Astrocyte of the spinal cord (primary cell): ENCODE measurements around the gene RNF34.
"Not testable (repeated sequence)": the region's sequence is repeated elsewhere in the genome, so short reads cannot be mapped to it uniquely, and the experiment has no call there.

Experiments used
- DNase-seq: peaks from one replicate; pipeline ENCODE4 v3.0.0; 2011; ENCODE audit warnings: low read depth, low spot score
- H3K4me3 ChIP-seq: 2 replicates; pipeline ENCODE4 v1.5.1; 2011; ENCODE audit warnings: low read depth, mild to moderate bottlenecking, low read length, moderate library complexity
- in situ Hi-C: cut with HindIII; loops from 2 replicates; pipeline ENCODE4 v1.10.0; 2017; ENCODE audit warnings: low sequenced_read_pairs
- TF ChIP-seq, protein P1 (sequence below): IDR thresholded peaks from 2 replicates; pipeline ENCODE4 v1.5.1; 2012; ENCODE audit warnings: low read depth, mild to moderate bottlenecking, low read length, inconsistent platforms

Gene RNF34

DNA sequence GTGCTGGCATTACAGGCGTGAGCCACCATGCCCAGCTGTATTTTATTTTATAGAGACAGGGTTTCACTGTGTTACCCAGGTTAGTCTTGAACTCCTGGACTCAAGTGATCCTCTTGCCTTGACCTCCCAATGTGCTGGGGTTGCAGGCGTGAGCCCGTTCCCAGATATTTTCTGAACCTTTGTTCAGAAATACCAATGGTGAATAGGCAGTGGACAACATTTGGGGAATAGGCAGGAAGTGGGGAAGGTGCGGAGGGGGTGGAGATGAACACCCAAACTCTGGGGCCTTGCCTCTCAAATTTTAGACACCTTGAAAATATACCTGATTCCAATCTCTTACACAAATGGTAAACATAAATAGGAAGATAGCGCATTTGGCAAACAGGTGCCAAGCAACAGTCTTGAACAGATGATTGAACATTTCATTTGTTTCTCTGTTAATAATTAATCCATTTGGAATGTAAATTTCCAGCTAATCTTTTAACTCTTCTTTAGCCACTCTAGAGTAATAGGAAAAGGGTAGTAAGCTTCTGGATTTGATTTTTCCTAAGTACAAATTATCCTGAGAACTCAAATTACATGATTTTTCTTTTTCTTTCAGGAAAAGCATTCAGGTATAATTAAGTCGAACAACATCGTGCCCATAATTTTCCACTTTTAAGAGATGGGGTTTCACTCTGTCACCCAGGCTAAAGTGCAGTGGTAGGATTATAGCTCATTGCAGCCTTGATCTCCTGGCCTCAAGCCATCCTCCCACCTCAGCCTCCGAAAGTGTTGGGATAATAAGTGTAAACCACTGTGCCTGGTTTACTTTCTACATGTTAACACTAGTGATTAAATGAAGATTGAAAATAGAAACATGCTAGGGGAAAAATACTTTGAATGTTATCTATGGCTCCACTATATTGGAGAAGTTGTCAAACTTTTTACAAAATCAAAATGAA, 22.9 kb upstream of the RNF34 start:
- no peak for DNase-seq
- in situ Hi-C loops = no loop called here
- TF ChIP-seq, protein P1, sequence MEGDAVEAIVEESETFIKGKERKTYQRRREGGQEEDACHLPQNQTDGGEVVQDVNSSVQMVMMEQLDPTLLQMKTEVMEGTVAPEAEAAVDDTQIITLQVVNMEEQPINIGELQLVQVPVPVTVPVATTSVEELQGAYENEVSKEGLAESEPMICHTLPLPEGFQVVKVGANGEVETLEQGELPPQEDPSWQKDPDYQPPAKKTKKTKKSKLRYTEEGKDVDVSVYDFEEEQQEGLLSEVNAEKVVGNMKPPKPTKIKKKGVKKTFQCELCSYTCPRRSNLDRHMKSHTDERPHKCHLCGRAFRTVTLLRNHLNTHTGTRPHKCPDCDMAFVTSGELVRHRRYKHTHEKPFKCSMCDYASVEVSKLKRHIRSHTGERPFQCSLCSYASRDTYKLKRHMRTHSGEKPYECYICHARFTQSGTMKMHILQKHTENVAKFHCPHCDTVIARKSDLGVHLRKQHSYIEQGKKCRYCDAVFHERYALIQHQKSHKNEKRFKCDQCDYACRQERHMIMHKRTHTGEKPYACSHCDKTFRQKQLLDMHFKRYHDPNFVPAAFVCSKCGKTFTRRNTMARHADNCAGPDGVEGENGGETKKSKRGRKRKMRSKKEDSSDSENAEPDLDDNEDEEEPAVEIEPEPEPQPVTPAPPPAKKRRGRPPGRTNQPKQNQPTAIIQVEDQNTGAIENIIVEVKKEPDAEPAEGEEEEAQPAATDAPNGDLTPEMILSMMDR = no peak
- H3K4me3 ChIP-seq = no peak overlapping the region

DNA sequence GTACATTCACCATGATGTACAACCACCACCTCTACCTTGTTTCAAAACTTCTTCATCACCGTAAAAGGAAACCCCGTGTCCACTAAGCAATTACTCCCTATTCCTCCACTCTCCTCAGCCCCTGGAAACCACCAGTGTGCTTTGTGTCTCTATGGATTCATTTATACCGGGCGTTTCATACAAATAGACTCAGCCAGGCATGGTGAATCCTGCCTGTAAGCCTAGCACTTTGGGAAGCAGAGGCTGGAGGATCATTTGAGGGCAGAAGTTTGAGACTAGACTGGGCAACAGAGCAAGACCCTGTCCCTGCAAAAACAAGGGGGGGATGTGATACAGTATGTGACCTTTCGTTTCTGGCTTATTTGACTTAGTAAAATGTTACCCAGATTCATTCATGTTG, 21.2 kb upstream of the RNF34 start:
- in situ Hi-C loops = no loop called here

DNA sequence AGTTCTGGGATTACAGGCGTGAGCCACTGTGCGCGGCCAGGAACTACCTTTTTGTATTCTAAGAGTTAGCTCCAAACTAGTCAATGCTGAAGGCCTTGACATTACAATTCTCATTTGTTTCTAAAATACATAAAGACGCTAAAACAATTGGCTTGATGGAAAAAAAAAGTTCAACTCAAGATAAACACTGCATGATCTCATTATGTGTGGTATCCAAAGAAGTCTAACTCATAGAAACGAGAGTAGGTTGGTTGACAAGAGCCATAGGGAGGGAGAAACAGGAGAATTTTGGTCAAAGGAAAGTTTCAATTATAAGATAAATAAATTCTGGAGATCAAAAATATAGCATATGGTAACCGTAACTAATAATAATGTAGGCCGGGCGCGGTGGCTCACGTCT, 20.0 kb upstream of the RNF34 start:
- no peak overlapping the region for H3K4me3 ChIP-seq
- DNase-seq = no peak
- TF ChIP-seq, protein P1 = no peak
- in situ Hi-C loops = no loop called here

More for the DNA sequence above, 21.2 kb upstream of the RNF34 start:
- no peak overlapping the region for H3K4me3 ChIP-seq
- TF ChIP-seq, protein P1 = no peak
- no peak for DNase-seq

DNA sequence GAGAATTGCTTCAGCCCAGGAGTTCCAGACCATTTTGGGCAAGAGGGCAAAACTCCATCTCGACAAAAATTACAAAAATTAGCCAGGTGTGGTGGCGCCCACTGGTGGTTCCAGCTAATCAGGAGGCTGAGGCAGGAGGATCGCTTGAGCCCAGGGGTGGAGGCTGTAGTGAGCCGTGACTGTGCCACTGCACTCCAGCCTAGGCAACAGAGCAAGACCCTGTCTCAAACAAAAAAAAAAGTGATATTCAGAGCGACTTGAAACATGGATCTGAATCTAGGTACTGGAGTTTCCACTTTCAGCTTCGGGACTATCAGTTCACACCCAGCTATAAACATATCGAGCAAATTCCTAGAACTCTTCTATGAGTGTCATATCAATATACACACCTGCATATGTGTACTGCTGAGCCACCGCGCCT, 16.3 kb upstream of the RNF34 start:
- in situ Hi-C loops = no loop called here
- TF ChIP-seq, protein P1 = peak; percentile 5

DNA sequence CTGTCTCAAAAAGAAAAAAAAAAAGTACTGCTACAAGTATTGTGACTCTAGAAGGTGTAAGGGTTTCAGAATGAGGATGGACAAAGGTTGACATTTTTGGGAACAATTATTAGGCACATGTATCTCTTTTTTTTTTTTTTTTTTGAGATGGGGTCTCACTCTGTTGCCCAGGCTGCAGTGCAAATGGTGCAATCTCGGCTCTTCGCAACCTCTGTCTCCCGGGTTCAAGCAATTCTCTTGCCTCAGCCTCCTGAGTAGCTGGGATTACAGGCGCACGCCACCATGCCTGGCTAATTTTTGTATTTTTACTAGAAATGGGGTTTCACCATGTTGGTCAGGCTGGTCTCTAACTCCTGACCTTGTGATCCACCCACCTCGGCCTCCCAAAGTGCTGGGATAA, 15.0 kb upstream of the RNF34 start:
- in situ Hi-C loops, H3K4me3 ChIP-seq, DNase-seq: not testable (repeated sequence)

More for the DNA sequence above, 16.3 kb upstream of the RNF34 start:
- H3K4me3 ChIP-seq = no peak overlapping the region
- DNase-seq = no peak

DNA sequence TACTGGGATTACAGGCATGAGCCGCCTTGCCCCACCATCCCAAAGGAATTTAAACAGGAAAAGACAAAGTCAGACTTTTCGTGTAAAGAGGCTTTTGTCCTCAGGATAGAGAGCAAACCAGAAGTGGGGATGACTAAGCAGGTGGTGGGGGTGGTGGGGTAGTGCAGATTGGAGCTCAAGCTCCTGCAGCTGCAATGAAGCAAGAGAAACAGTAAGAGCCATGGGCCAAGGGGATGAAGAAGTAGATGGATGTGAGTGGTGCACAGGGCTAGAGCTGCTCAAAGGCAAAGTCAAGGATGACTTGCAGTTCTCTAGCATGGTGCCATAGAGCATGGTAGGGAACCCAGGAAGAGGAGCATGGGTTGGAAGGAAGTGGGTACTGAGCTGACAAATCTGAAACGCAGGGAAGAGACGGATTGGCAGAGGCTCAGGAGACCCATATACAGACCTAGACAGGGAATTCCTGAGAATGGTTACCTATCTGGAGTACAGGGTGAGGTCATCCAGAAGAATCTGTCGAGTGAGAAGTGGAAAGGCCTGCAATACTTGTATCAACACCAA, 11.4 kb upstream of the RNF34 start:
- no peak overlapping the region for H3K4me3 ChIP-seq
- DNase-seq = peak; percentile 55
- in situ Hi-C loops = no loop called here
- TF ChIP-seq, protein P1 = no peak

DNA sequence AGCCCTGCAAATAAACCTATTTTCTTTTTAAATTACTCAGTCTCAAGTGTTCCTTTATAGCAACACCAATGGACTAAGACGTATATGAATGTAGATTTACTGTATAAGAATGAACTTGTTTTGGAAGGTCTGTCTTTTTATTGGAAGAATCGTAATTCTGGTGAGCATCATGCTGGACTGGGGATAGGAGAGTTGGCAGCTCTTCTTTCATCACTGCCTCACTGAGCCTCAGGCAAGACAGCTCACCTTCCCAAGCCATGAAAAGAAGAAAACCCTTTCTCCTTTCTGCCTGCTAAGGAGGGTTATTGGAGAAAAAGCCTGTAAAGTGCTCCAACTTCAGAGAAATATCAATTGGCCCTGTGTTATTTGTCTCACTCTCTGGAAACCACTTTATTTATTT, 9.1 kb upstream of the RNF34 start:
- TF ChIP-seq, protein P1 = no peak
- in situ Hi-C loops = no loop called here
- no peak for DNase-seq
- no peak overlapping the region for H3K4me3 ChIP-seq
